Uterus (tissue), 4 donors: Measurements from ENCODE around the gene AMPD2. TPM values are rescaled to one million over a fixed set of nuclear protein-coding genes. Genes with fewer than 3 reads are reported as not detected.

Source experiments
- DNase-seq, 2 donors: peaks; one replicate each; pipeline ENCODE4 v3.0.0-alpha.2; 2019 to 2020
- H3K27ac ChIP-seq, 2 donors: fragments of 200-600 bp; sonication (generic); 1 replicate in 1 of 2; 2 replicates in 1 of 2; pipeline ENCODE4 v1.5.1; 2016 to 2018
- H3K27me3 ChIP-seq, 2 donors: fragments of 200-600 bp; sonication (generic); one replicate each; pipeline ENCODE4 v1.5.1; 2018 to 2019; ENCODE audit warnings: control low read depth in 1 of 2
- H3K36me3 ChIP-seq, 2 donors: fragments of 200-600 bp; sonication (generic); one replicate each; pipeline ENCODE4 v1.5.1; 2019; ENCODE audit warnings: control low read depth in 1 of 2
- H3K4me1 ChIP-seq, 2 donors: fragments of 200-600 bp; sonication (generic); one replicate each; pipeline ENCODE4 v1.5.1; 2018 to 2019; ENCODE audit warnings: control low read depth in 1 of 2
- H3K4me3 ChIP-seq, 2 donors: fragments of 200-600 bp; sonication (generic); 1 replicate in 1 of 2; 2 replicates in 1 of 2; pipeline ENCODE4 v1.5.1; 2018 to 2019; ENCODE audit warnings: mild to moderate bottlenecking in 1 of 2
- H3K9me3 ChIP-seq, 2 donors: fragments of 200-600 bp; sonication (generic); one replicate each; pipeline ENCODE4 v1.5.1; 2019; ENCODE audit warnings: control low read depth in 1 of 2
- POLR2A ChIP-seq, 2 donors: fragments of 450-650 bp; IDR thresholded peaks; one replicate each; pipeline ENCODE4 v1.6.1; 2016; ENCODE audit warnings: antibody characterized with exemption in 2 of 2, mild to moderate bottlenecking in 1 of 2, moderate library complexity in 1 of 2
- intact Hi-C: fragments of 100-400 bp; cut with DNase I; formaldehyde crosslinking; loops from one replicate; pipeline ENCODE4 v1.15.1; 2023; ENCODE audit warnings: low total_unique reads
- total RNA-seq, 4 donors: library from RNA; depleted of rRNA in 3 of 4; stranded (reverse); fragments of >200 nt in 3 of 4; gene quantifications; one replicate each; pipeline versions ENCODE4 v1.1.0 to v1.2.4, GENCODE V29; 2014 to 2023
- TF ChIP-seq, protein P1 (sequence below), 4 experiments: fragments of 200-600 bp in 2 of 4; fragments of 450-650 bp in 2 of 4; sonication (generic) in 2 of 4; IDR thresholded peaks; one replicate each; pipeline ENCODE4 v1.5.1; 2016 to 2019; ENCODE audit warnings: antibody characterized with exemption in 4 of 4, mild to moderate bottlenecking in 2 of 4, moderate library complexity in 1 of 4
- donor health status: DM: yes; HTN: yes; CAD: no.

The AMPD2 gene
- total RNA-seq, 4 donors from 2014 or later: 30.9 to 91.2 (median 73.2) TPM

DNA sequence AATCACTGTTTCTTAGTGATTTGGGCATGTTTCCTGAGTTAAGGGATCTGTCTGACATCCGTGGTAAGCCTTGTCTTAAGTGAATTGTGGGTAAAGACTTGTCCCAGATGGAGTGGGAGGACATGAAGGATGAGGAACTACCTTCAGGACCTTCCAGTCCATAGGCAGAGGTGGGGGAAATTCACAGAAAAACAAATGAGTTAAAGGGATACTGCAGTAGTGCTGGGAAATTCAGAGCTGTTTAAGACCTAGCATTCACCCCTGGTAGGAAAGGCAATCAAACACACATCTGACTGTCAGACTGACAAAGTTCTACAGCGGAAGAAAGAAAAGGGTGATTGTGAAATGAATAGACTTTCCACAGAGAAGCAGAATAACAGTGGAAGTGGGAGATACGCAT, 3.2 kb upstream of the AMPD2 start:
- H3K27ac ChIP-seq: no peak overlapping the region
- no peaks in the 10 kb centered on the region for H3K27me3 ChIP-seq
- DNase-seq: no peak
- no peak overlapping the region for H3K4me3 ChIP-seq
- H3K4me1 ChIP-seq: peaks cover 0 to 4% of the 10 kb centered on the region in 2 donors
- TF ChIP-seq, protein P1, sequence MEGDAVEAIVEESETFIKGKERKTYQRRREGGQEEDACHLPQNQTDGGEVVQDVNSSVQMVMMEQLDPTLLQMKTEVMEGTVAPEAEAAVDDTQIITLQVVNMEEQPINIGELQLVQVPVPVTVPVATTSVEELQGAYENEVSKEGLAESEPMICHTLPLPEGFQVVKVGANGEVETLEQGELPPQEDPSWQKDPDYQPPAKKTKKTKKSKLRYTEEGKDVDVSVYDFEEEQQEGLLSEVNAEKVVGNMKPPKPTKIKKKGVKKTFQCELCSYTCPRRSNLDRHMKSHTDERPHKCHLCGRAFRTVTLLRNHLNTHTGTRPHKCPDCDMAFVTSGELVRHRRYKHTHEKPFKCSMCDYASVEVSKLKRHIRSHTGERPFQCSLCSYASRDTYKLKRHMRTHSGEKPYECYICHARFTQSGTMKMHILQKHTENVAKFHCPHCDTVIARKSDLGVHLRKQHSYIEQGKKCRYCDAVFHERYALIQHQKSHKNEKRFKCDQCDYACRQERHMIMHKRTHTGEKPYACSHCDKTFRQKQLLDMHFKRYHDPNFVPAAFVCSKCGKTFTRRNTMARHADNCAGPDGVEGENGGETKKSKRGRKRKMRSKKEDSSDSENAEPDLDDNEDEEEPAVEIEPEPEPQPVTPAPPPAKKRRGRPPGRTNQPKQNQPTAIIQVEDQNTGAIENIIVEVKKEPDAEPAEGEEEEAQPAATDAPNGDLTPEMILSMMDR (IDR thresholded peaks at IDR 0.05): no peak
- TF ChIP-seq POLR2A (IDR thresholded peaks at IDR 0.05): no peak
- intact Hi-C loops: no loop called here
- no peaks in the 10 kb centered on the region for H3K9me3 ChIP-seq
- H3K36me3 ChIP-seq: no peaks in the 10 kb centered on the region

DNA sequence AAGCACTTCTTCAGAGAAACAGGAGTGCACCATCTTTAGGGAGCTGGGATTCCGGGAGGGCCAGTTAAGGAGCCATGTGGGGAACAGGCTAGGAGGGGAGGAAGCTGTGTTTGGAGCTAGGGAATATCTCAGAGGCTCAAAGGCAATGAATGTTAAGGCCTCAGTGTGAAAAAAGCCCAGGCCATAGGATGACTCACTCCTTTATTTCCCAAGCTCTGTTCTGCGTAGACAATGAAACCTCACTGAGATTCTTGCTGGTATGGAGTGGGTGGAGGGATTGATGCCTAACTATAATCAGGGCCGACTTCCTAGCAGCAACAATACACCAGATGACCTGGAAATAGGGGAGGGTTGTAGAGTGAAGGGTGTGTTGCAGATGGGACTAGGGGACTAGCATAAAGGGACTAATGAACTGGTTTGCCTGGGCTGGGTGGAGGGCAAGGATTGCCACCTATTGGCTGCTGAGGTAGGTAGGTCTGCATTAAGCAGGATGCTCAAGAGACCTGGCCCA, 2.3 kb upstream of the AMPD2 start:
- no peaks in the 10 kb centered on the region for H3K9me3 ChIP-seq
- H3K4me3 ChIP-seq: no peak overlapping the region
- no peaks in the 10 kb centered on the region for H3K27me3 ChIP-seq
- intact Hi-C loops: no loop called here
- H3K4me1 ChIP-seq: peaks cover 0 to 4% of the 10 kb centered on the region in 2 donors
- no peaks in the 10 kb centered on the region for H3K36me3 ChIP-seq
- no peak overlapping the region for H3K27ac ChIP-seq
- no peak for DNase-seq
- TF ChIP-seq, protein P1 (IDR thresholded peaks at IDR 0.05): no peak
- no peak for TF ChIP-seq POLR2A (IDR thresholded peaks at IDR 0.05)

DNA sequence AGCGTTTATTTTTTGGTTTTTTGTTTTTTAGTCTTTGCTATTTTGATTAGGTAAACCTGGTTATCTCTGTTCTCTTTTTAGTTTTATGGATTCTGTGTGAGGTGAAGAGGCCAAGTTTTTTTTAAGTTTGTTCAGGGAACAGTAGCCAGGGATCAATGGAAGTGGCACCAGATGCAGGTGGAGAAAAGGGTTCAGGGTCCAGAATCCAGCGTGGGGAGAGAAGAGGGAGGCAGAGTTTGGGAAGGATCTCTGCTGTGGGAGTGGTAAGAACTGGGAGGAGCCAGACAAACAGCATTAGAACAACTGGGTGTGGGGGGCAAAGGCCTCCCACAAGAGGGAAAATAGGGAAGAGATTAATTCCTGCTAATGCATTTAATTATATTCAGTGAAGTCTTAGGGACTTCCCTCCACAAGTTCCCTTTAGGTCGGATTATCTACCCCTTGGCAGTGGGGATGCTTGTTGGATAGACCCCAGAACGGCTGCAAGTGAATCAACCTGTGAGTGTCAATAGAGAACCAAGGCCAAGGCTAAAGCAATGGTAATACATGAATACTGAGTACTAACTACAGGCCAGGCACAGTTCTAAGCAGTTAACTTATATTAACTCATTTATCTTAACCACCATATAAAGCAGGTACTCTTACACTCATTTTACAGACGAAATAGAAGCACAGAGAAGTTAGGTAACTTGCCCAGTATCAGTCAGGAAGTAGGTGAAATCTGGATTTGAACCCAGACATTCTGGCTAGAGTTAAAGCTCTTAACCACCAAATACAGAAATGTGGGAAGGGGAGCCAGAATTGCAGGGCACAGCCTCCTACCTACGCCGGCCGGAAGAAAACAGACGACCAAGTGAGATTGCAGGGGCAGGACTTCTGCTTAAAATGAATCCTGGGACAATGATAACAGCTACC, 719 bp upstream of the AMPD2 start:
- peaks cover 0 to 4% of the 10 kb centered on the region in 2 donors for H3K4me1 ChIP-seq
- H3K9me3 ChIP-seq: no peaks in the 10 kb centered on the region
- no peaks in the 10 kb centered on the region for H3K27me3 ChIP-seq
- peak overlapping the region; percentile 84 to 87 for H3K27ac ChIP-seq
- no peaks in the 10 kb centered on the region for H3K36me3 ChIP-seq
- no peak for TF ChIP-seq POLR2A (IDR thresholded peaks at IDR 0.05)
- TF ChIP-seq, protein P1 (IDR thresholded peaks at IDR 0.05): no peak
- intact Hi-C loops: no loop called here
- DNase-seq: no peak
- peak overlapping the region; percentile 49 to 66 for H3K4me3 ChIP-seq

GRCh38 chr1:109620401-109620791, 759 bp downstream of the AMPD2 start:
- no peaks in the 10 kb centered on the region for H3K9me3 ChIP-seq
- DNase-seq: peak; percentile 49 to 66
- H3K4me3 ChIP-seq: peak overlapping the region; percentile 49 to 66

More at GRCh38 chr1:109620401-109620791, 759 bp downstream of the AMPD2 start:
- TF ChIP-seq, protein P1 (IDR thresholded peaks at IDR 0.05): no peak
- TF ChIP-seq POLR2A (IDR thresholded peaks at IDR 0.05): no peak
- peaks cover 0 to 4% of the 10 kb centered on the region in 2 donors for H3K4me1 ChIP-seq
- no peaks in the 10 kb centered on the region for H3K27me3 ChIP-seq
- intact Hi-C loops: no loop called here
- H3K27ac ChIP-seq: peak overlapping the region; percentile 84 to 87
- H3K36me3 ChIP-seq: no peaks in the 10 kb centered on the region
